H1 (cell line): Measurements from ENCODE around the gene TOP3A. TPM values are rescaled to one million over a fixed set of nuclear protein-coding genes. Genes with fewer than 3 reads are reported as not detected.

Source experiments
- CTCF ChIA-PET: fragments of 300-600 bp; sonication (Branson Sonifier 250); formaldehyde crosslinking; loops from one replicate; lab custom pipeline; 2021; ENCODE audit not compliant: partially characterized antibody; lab: Charles Lee
- POLR2A ChIA-PET: fragments of 300-600 bp; sonication (Branson Sonifier 250); formaldehyde crosslinking; loops from one replicate; lab custom pipeline; 2021; ENCODE audit warnings: inconsistent platforms; ENCODE audit not compliant: partially characterized antibody; lab: Charles Lee
- DNase-seq, 2 experiments: peaks; one replicate each; pipeline versions ENCODE4 v3.0.0 to v3.0.0-alpha.2; 2010 to 2022; ENCODE audit warnings: low spot score in 2 of 2, low read depth in 1 of 2, mixed read lengths in 1 of 2
- FAIRE-seq: peaks from 2 replicates; lab custom pipeline; 2011; peaks lifted over from hg19 to GRCh38; lab: Jason Lieb, UNC
- H2AFZ ChIP-seq: 2 replicates; pipeline ENCODE4 v1.8.1; 2012; ENCODE audit warnings: low read length, inconsistent platforms
- H2AK5ac ChIP-seq: 2 replicates; pipeline ENCODE4 v1.6.1; 2013; ENCODE audit warnings: low read depth, low read length
- H2BK120ac ChIP-seq: replicated peaks from 2 replicates; pipeline ENCODE3; 2013; ENCODE audit warnings: low read depth, low read length, inconsistent platforms
- H2BK12ac ChIP-seq: 2 replicates; pipeline ENCODE4 v1.6.1; 2013; ENCODE audit warnings: low read depth, low read length
- H2BK15ac ChIP-seq: 2 replicates; pipeline ENCODE4 v1.6.1; 2013; ENCODE audit warnings: low read length
- H2BK20ac ChIP-seq: 2 replicates; pipeline ENCODE4 v1.6.1; 2013; ENCODE audit warnings: low read length
- H2BK5ac ChIP-seq: 2 replicates; pipeline ENCODE4 v1.6.1; 2013; ENCODE audit warnings: low read depth, low read length
- H3K14ac ChIP-seq: 2 replicates; pipeline ENCODE4 v1.6.1; 2013; ENCODE audit warnings: inconsistent platforms; ENCODE audit not compliant: insufficient read length
- H3K18ac ChIP-seq: 2 replicates; pipeline ENCODE4 v1.6.1; 2013; ENCODE audit warnings: low read length; ENCODE audit errors: extremely low read depth
- H3K23ac ChIP-seq: 2 replicates; pipeline ENCODE4 v1.6.1; 2013; ENCODE audit warnings: inconsistent platforms; ENCODE audit not compliant: insufficient read length
- H3K23me2 ChIP-seq: 2 replicates; pipeline ENCODE4 v1.6.1; 2013; ENCODE audit warnings: low read depth, low read length
- H3K27ac ChIP-seq: 2 replicates; pipeline ENCODE4 v1.6.1; 2011; ENCODE audit warnings: low read depth, low read length, inconsistent platforms
- H3K27me3 ChIP-seq, 4 experiments: replicated peaks in 1 of 4; 1 replicate in 1 of 4; 2 replicates in 3 of 4; pipeline versions ENCODE4 v1.6.1 to v1.8.1; 2011 to 2013; ENCODE audit warnings: low read length in 3 of 4, mild to moderate bottlenecking in 3 of 4, inconsistent platforms in 2 of 4, mixed read lengths in 2 of 4, moderate library complexity in 1 of 4; ENCODE audit not compliant: control insufficient read depth in 3 of 4, insufficient read depth in 3 of 4; ENCODE audit errors: extremely low read depth in 1 of 4
- H3K36me3 ChIP-seq, 4 experiments: 2 replicates each; pipeline versions ENCODE4 v1.6.1 to v1.8.1; 2011 to 2013; ENCODE audit warnings: mild to moderate bottlenecking in 4 of 4, low read length in 3 of 4, moderate library complexity in 2 of 4, control low read depth in 1 of 4, inconsistent platforms in 1 of 4; ENCODE audit not compliant: insufficient read depth in 4 of 4, control insufficient read depth in 2 of 4
- H3K4ac ChIP-seq: replicated peaks from 2 replicates; pipeline ENCODE3; 2013; ENCODE audit warnings: low read length, low read depth, mixed read lengths, inconsistent platforms; ENCODE audit not compliant: insufficient read length
- H3K4me1 ChIP-seq, 4 experiments: replicated peaks in 1 of 4; 1 replicate in 1 of 4; 2 replicates in 3 of 4; pipeline versions ENCODE4 v1.6.1 to v1.8.1; 2011 to 2013; ENCODE audit warnings: low read length in 3 of 4, inconsistent platforms in 2 of 4, mixed read lengths in 1 of 4; ENCODE audit not compliant: insufficient read depth in 4 of 4, control insufficient read depth in 3 of 4
- H3K4me2 ChIP-seq, 2 experiments: 2 replicates each; pipeline versions ENCODE4 v1.6.1 to v1.8.1; 2011 to 2013; ENCODE audit warnings: low read depth in 2 of 2, low read length in 2 of 2, control low read depth in 1 of 2, inconsistent platforms in 1 of 2, mild to moderate bottlenecking in 1 of 2; ENCODE audit not compliant: insufficient read depth in 1 of 2
- H3K4me3 ChIP-seq, 4 experiments: fragments of 200-600, 300-600 bp in 1 of 4; sonication (generic), shearing (Covaris generic), sonication (Bioruptor Twin) in 1 of 4; 2 replicates each; pipeline versions ENCODE4 v1.5.1 to v1.8.1; 2011 to 2016; ENCODE audit warnings: low read length in 4 of 4, low read depth in 3 of 4, control low read depth in 2 of 4, inconsistent platforms in 2 of 4, mild to moderate bottlenecking in 2 of 4, mixed read lengths in 1 of 4, moderate library complexity in 1 of 4; ENCODE audit not compliant: insufficient read depth in 2 of 4; ENCODE audit errors: extremely low read depth in 1 of 4
- H3K56ac ChIP-seq: replicated peaks from 2 replicates; pipeline ENCODE3; 2013; ENCODE audit warnings: low read depth, mild to moderate bottlenecking, mixed read lengths, low read length, inconsistent platforms; ENCODE audit not compliant: insufficient read length
- H3K79me1 ChIP-seq: 2 replicates; pipeline ENCODE4 v1.6.1; 2013; ENCODE audit warnings: low read depth, low read length, control low read depth
- H3K79me2 ChIP-seq, 2 experiments: 2 replicates each; pipeline versions ENCODE4 v1.6.1 to v1.8.1; 2012 to 2013; ENCODE audit warnings: low read length in 2 of 2, mild to moderate bottlenecking in 2 of 2, inconsistent platforms in 1 of 2; ENCODE audit not compliant: insufficient read depth in 2 of 2, control insufficient read depth in 1 of 2
- H3K9ac ChIP-seq, 4 experiments: replicated peaks in 1 of 4; 1 replicate in 1 of 4; 2 replicates in 3 of 4; pipeline versions ENCODE4 v1.6.1 to v1.8.1; 2011 to 2013; ENCODE audit warnings: low read depth in 3 of 4, low read length in 3 of 4, control low read depth in 2 of 4, mild to moderate bottlenecking in 2 of 4, moderate library complexity in 2 of 4, inconsistent platforms in 1 of 4; ENCODE audit errors: extremely low read depth in 1 of 4
- H3K9me3 ChIP-seq, 2 experiments: 2 replicates each; pipeline versions ENCODE4 v1.6.1 to v1.8.1; 2012 to 2013; ENCODE audit warnings: mild to moderate bottlenecking in 2 of 2, moderate library complexity in 2 of 2, control low read depth in 1 of 2, inconsistent platforms in 1 of 2, low read depth in 1 of 2, low read length in 1 of 2, mixed read lengths in 1 of 2; ENCODE audit not compliant: insufficient read depth in 2 of 2
- H4K20me1 ChIP-seq, 2 experiments: replicated peaks in 1 of 2; 2 replicates each; pipeline versions ENCODE3 to v1.8.1; 2011 to 2013; ENCODE audit warnings: inconsistent platforms in 2 of 2, low read length in 2 of 2, mild to moderate bottlenecking in 1 of 2; ENCODE audit not compliant: insufficient read depth in 2 of 2, control insufficient read depth in 1 of 2
- H4K5ac ChIP-seq: 2 replicates; pipeline ENCODE4 v1.6.1; 2013; ENCODE audit warnings: low read length, low read depth, mixed read lengths, inconsistent platforms; ENCODE audit not compliant: insufficient read length
- H4K8ac ChIP-seq: 2 replicates; pipeline ENCODE4 v1.8.0; 2013; ENCODE audit warnings: mild to moderate bottlenecking, moderate library complexity, low read length, inconsistent platforms; ENCODE audit not compliant: insufficient read depth; ENCODE audit errors: extremely low read depth
- H4K91ac ChIP-seq: replicated peaks from 2 replicates; pipeline ENCODE3; 2013; ENCODE audit warnings: low read length, mixed read lengths, inconsistent platforms; ENCODE audit not compliant: insufficient read length
- ASH2L ChIP-seq: fragments of 200-600, 300-600 bp; sonication (generic); IDR thresholded peaks from one replicate; pipeline ENCODE4 v1.7.1; 2017; ENCODE audit warnings: low read length
- BACH1 ChIP-seq: IDR thresholded peaks from 2 replicates; pipeline ENCODE4 v1.6.1; 2012; ENCODE audit warnings: low read length, improper control_type of control experiment
- BCL11A ChIP-seq, 2 experiments: IDR thresholded peaks; one replicate each; pipeline ENCODE4 v1.6.1; 2011; ENCODE audit warnings: low read depth in 2 of 2, low read length in 2 of 2, mild to moderate bottlenecking in 2 of 2
- HDAC2 ChIP-seq, 2 experiments: fragments of 300-600 bp in 1 of 2; sonication (generic) in 1 of 2; IDR thresholded peaks; 2 replicates each; pipeline ENCODE4 v1.6.1; 2011 to 2012; ENCODE audit warnings: low read depth in 2 of 2, low read length in 2 of 2, mild to moderate bottlenecking in 2 of 2, moderate library complexity in 2 of 2, borderline replicate concordance in 1 of 2, inconsistent platforms in 1 of 2
- KDM4A ChIP-seq: IDR thresholded peaks from one replicate; pipeline ENCODE4 v1.7.1; 2012; ENCODE audit warnings: low read depth, mild to moderate bottlenecking, moderate library complexity, low read length, inconsistent platforms; ENCODE audit not compliant: severe bottlenecking
- POLR2AphosphoS5 ChIP-seq: IDR thresholded peaks from 2 replicates; pipeline ENCODE4 v1.6.1; 2011; ENCODE audit warnings: low read depth, low read length
- POU5F1 ChIP-seq: IDR thresholded peaks from 2 replicates; pipeline ENCODE4 v1.6.1; 2011; ENCODE audit warnings: low read depth, mild to moderate bottlenecking, low read length, moderate library complexity
- RFX5 ChIP-seq: IDR thresholded peaks from 2 replicates; pipeline ENCODE4 v1.6.1; 2011; ENCODE audit warnings: low read depth, low read length, improper control_type of control experiment, borderline replicate concordance
- RXRA ChIP-seq: IDR thresholded peaks from 2 replicates; pipeline ENCODE4 v1.6.1; 2011; ENCODE audit warnings: low read depth, mild to moderate bottlenecking, low read length, moderate library complexity; ENCODE audit not compliant: insufficient read depth
- SRF ChIP-seq: IDR thresholded peaks from 2 replicates; pipeline ENCODE4 v1.6.1; 2011; ENCODE audit warnings: mild to moderate bottlenecking, low read depth, low read length, moderate library complexity
- TAF7 ChIP-seq: optimal IDR thresholded peaks from 2 replicates; pipeline ENCODE3; 2011; ENCODE audit warnings: low read depth, mild to moderate bottlenecking, inconsistent platforms, low read length, moderate library complexity, borderline replicate concordance
- WGBS, 2 experiments: shearing (Covaris generic) in 1 of 2; methylation state at CpG; one replicate each; pipeline versions ENCODE4 v1.1.6 to v1.1.7; 2013 to 2015; ENCODE audit warnings: low lambda C conversion rate in 2 of 2, mixed read lengths in 2 of 2, inconsistent platforms in 1 of 2, low coverage in 1 of 2, missing lambda C conversion rate in 1 of 2; ENCODE audit not compliant: insufficient replicate concordance in 2 of 2, insufficient coverage in 1 of 2, insufficient read length in 1 of 2; ENCODE audit errors: extremely low coverage in 1 of 2, missing lambda C conversion rate in 1 of 2; 5-methylcytosine and 5-hydroxymethylcytosine counted together
- polyA plus RNA-seq, 7 experiments: library from polyadenylated mRNA; depleted of rRNA in 3 of 7; stranded (reverse) in 5 of 7; unstranded in 2 of 7; fragments of >200 nt in 5 of 7; fragments of 200-250 nt in 2 of 7; gene quantifications; 1 replicate in 5 of 7; 2 replicates in 1 of 7; 4 replicates in 1 of 7; pipeline versions ENCODE4 v1.2.1 to v1.2.3, GENCODE V29; 2011 to 2013; ENCODE audit warnings: missing spikeins in 2 of 7, mixed read lengths in 2 of 7
- total RNA-seq: library from RNA; stranded (reverse); fragmentation: NEBNext Ultra II Directional; extraction: Animal tissue kit (Norgen Biotek cat#: 25700); gene quantifications from 2 replicates; pipeline ENCODE4 v1.2.1, GENCODE V29; 2021

TOP3A gene
- total and polyA plus RNA-seq, 2 of the 8 experiments (the other 6 are each of a cell fraction or from before 2014, with no cell fraction given), result 23.4 to 54.3 TPM

DNA sequence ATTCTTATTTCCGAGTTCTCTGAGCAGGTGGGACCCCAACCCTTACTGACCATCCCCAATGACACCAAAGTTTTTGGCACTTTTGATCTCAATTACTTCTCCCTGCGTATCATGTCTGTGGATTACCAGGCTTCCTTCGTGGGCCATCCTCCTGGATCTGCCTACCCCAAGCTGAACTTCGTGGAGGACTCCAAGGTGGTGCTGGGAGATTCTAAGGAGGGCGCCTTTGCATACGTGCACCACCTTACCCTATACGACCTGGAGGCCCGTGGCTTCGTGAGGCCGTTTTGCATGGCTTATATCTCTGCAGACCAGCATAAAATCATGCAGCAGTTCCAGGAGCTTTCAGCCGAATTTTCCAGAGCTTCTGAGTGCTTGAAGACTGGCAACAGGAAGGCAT is 1.2 kb upstream of the TOP3A start:
- FAIRE-seq (no peak), DNase-seq (no peak)
- Histone ChIP-seq H3K79me2 (peaks cover 30 to 83% of the 10 kb centered on the region in 2 experiments), H2BK120ac (no peak overlapping the region), H3K4me3 (peak overlapping the region; percentile 83 to 92 (median 86)), H4K20me1 (peaks cover 17 to 30% of the 10 kb centered on the region in 2 experiments), H3K27me3 (no peaks in the 10 kb centered on the region), H3K23me2 (peaks cover 7% of the 10 kb centered on the region), H3K9me3 (no peaks in the 10 kb centered on the region), H3K79me1 (peaks cover 32% of the 10 kb centered on the region), H2BK5ac (no peak overlapping the region), H4K8ac (peak overlapping the region; percentile 87), H3K9ac (peak overlapping the region in 3 of 4 experiments; percentile 71 to 86 (median 81); a peak in 3 of 7 replicates), H3K4ac (no peak overlapping the region), H4K91ac (no peak overlapping the region), H2BK20ac (no peak overlapping the region), H3K4me2 (peak overlapping the region; percentile 96 to 100), H2AK5ac (no peak overlapping the region), H3K23ac (no peak overlapping the region), H2BK12ac (no peak overlapping the region), H2BK15ac (no peak overlapping the region), H3K4me1 (peaks cover 0 to 12% (median 4%) of the 10 kb centered on the region in 4 experiments; a peak in 5 of 7 replicates), H3K56ac (no peak overlapping the region), H2AFZ (no peak overlapping the region), H3K36me3 (peaks cover 0 to 21% (median 10%) of the 10 kb centered on the region in 4 experiments; a peak in 4 of 8 replicates), H3K14ac (no peak overlapping the region), H4K5ac (no peak overlapping the region), H3K18ac (no peak overlapping the region), H3K27ac (no peak overlapping the region)
- WGBS, 2 experiments, result 72% methylated on average over 11 of the region's 11 CpGs; no CpG with 5 or more reads in 1 of the 2 experiments
- CTCF ChIA-PET, result interaction anchor here (1.0 kb wide), 1 partner anchor 21 kb away, joined by 3 read pairs; no protein-coding TSS in a partner anchor
- POLR2A ChIA-PET, result interaction anchor here (0.6 to 8.8 kb wide), 11 partner anchors 7 to 147 kb away, joined by 3 to 52 read pairs (median 4); no protein-coding TSS in a partner anchor
- no peak for TF ChIP-seq POU5F1
- TF ChIP-seq RFX5, result no peak
- TF ChIP-seq HDAC2 (IDR thresholded peaks at IDR 0.05; ENCODE audit: borderline replicate concordance in 1 of 2, low read depth in 2 of 2, low read length in 2 of 2), result no peak
- TF ChIP-seq POLR2AphosphoS5, result no peak
- no peak for TF ChIP-seq RXRA
- no peak for TF ChIP-seq SRF
- no peak for TF ChIP-seq ASH2L
- TF ChIP-seq TAF7, result no peak
- no peak for TF ChIP-seq KDM4A
- TF ChIP-seq BACH1, result no peak
- no peak for TF ChIP-seq BCL11A (IDR thresholded peaks at IDR 0.05; ENCODE audit: low read depth in 2 of 2, low read length in 2 of 2)
